Measurements from ENCODE around the gene AGBL1. TPM values are rescaled to one million over a fixed set of nuclear protein-coding genes. Genes with fewer than 3 reads are reported as not detected.

AGBL1 gene
- total and polyA plus RNA-seq, 7 donors = 0.96 to 34.8 (median 6.6) TPM

DNA sequence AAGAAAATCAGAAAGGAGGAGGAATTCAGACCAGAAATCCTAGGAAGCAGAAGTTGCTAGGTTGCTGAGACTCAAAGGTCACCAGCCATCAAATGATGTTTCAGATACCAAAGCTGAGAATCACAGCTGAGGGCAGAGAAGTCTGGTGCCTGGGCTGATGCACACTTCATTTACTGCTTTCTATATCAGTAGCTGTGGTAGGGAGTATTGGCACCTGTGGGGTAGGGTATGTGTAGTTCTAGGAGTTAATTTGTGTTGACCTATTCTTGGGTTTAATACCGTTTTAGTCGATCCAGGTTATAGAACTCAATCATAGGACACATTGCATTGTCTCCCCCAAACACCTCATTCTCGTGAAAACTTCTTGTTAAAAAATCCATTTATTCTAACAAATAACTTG, 529.6 kb downstream of the AGBL1 start:
- no peak overlapping the region for H3K4me3 ChIP-seq
- intact Hi-C loops (cut with DNase I) = loop anchor here in 1 of 2 donors (5.0 kb wide), 1 partner anchor 747 kb away; no protein-coding TSS in a partner anchor
- peak overlapping the region; percentile 58 for H3K27ac ChIP-seq
- DNase-seq (no peak), ATAC-seq (no peak)
- 86 to 94% (median 90%) methylated on average over 3 of the region's 3 CpGs for WGBS, 3 donors
- H3K27me3 ChIP-seq (ENCODE audit: insufficient read depth in 3 of 3, low read length in 2 of 3) = no peaks in the 10 kb centered on the region
- no peaks in the 10 kb centered on the region for H3K9me3 ChIP-seq
- H3K36me3 ChIP-seq (ENCODE audit: insufficient read depth in 1 of 2, low read depth in 1 of 2) = no peaks in the 10 kb centered on the region
- H3K4me1 ChIP-seq = peaks cover 29% of the 10 kb centered on the region
- TF ChIP-seq, protein P1, sequence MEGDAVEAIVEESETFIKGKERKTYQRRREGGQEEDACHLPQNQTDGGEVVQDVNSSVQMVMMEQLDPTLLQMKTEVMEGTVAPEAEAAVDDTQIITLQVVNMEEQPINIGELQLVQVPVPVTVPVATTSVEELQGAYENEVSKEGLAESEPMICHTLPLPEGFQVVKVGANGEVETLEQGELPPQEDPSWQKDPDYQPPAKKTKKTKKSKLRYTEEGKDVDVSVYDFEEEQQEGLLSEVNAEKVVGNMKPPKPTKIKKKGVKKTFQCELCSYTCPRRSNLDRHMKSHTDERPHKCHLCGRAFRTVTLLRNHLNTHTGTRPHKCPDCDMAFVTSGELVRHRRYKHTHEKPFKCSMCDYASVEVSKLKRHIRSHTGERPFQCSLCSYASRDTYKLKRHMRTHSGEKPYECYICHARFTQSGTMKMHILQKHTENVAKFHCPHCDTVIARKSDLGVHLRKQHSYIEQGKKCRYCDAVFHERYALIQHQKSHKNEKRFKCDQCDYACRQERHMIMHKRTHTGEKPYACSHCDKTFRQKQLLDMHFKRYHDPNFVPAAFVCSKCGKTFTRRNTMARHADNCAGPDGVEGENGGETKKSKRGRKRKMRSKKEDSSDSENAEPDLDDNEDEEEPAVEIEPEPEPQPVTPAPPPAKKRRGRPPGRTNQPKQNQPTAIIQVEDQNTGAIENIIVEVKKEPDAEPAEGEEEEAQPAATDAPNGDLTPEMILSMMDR (IDR thresholded peaks at IDR 0.05) = no peak

DNA sequence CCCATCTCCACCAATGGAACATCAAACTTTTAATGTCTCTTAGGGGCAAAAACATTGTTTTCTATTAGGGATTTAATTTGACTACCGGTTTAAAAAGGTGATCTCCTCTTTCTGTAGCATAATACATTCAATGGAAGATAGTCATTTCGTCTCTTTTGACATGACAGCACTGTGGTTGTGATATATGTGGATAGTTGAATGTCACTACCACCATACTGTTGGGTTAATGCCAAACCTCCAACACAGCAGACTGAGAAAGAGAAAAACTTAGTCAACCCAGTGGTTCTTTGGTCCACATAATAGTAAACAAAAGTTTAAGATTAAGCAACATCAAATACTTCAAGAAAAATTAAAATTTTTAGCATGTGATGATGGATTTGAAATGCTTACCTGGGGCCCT, 530.4 kb downstream of the AGBL1 start:
- Histone ChIP-seq H3K9me3 (no peaks in the 10 kb centered on the region), H3K4me1 (peaks cover 29% of the 10 kb centered on the region), H3K27me3 (ENCODE audit: insufficient read depth in 3 of 3, low read length in 2 of 3) (no peaks in the 10 kb centered on the region), H3K27ac (no peak overlapping the region), H3K4me3 (no peak overlapping the region), H3K36me3 (ENCODE audit: insufficient read depth in 1 of 2, low read depth in 1 of 2) (no peaks in the 10 kb centered on the region)
- ATAC-seq (no peak), DNase-seq (no peak)
- intact Hi-C loops (cut with DNase I) = no loop called here
- TF ChIP-seq, protein P1 (IDR thresholded peaks at IDR 0.05) = no peak
- 81 to 90% (median 88%) methylated on average over 2 of the region's 2 CpGs for WGBS, 3 donors

DNA sequence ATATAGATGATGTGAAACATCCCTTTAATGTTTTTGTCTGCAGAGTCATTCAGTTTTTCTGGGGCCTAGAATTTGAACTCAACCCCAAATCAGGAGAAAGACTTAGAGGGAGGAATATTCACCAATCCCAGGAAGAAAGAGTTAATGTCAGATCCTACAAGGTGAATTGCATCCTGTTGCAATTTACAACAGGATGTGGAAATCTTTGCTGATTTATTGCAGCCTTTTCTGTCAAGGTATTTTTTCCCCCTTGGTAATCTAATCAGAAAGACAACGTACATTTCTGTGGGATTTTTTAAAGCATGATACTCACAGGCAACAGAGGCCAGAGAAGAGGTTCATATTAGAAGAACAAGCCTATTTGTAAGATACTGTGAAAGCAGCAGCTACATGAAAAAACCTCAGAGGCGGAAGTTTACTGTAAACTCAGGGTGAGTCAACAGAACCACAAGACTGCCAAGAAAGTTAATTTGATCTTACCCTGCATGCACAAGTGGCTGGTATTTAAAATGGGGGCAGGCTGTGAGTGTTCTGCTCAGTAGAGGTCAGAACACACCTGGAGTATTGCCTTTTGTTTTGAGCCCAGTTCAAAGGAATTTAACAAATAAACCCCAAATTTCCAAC, 531.9 kb downstream of the AGBL1 start:
- Histone ChIP-seq H3K4me3 (no peak overlapping the region), H3K9me3 (no peaks in the 10 kb centered on the region), H3K27me3 (ENCODE audit: insufficient read depth in 3 of 3, low read length in 2 of 3) (no peaks in the 10 kb centered on the region), H3K4me1 (peaks cover 29% of the 10 kb centered on the region), H3K36me3 (ENCODE audit: insufficient read depth in 1 of 2, low read depth in 1 of 2) (no peaks in the 10 kb centered on the region), H3K27ac (peak overlapping the region; percentile 82)
- TF ChIP-seq, protein P1 (IDR thresholded peaks at IDR 0.05) = no peak
- peak; percentile 92 to 97 (median 95) for ATAC-seq
- no peak for DNase-seq
- WGBS, 3 donors = 13 to 27% (median 16%) methylated on average over 2 of the region's 2 CpGs
- intact Hi-C loops (cut with DNase I) = no loop called here

DNA sequence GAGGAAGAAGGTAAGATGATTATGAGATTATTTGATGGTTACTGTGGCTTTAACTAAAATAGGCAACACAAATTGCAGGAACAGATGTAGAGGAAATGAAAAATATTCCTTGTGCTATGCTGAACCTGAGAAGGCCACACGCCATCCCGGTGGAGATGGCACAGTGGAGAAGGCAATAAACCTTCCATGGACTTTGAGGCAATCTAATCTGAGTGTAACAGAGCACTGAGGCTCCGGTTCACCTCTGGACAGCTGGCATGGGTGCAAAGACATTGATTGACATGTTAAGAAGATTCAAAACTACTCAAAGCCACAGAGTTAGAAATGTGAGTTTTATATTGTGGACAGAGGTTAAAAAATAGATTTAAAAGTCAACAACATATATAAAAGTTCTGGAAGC, 535.7 kb downstream of the AGBL1 start:
- intact Hi-C loops (cut with DNase I) = no loop called here
- Histone ChIP-seq H3K27me3 (ENCODE audit: insufficient read depth in 3 of 3, low read length in 2 of 3) (no peaks in the 10 kb centered on the region), H3K36me3 (ENCODE audit: insufficient read depth in 1 of 2, low read depth in 1 of 2) (no peaks in the 10 kb centered on the region), H3K4me1 (peaks cover 19% of the 10 kb centered on the region), H3K27ac (no peak overlapping the region), H3K4me3 (no peak overlapping the region), H3K9me3 (no peaks in the 10 kb centered on the region)
- TF ChIP-seq, protein P1 (IDR thresholded peaks at IDR 0.05) = no peak
- DNase-seq (no peak), ATAC-seq (no peak)
- 35 to 59% (median 51%) methylated on average over 3 of the region's 3 CpGs for WGBS, 3 donors

DNA sequence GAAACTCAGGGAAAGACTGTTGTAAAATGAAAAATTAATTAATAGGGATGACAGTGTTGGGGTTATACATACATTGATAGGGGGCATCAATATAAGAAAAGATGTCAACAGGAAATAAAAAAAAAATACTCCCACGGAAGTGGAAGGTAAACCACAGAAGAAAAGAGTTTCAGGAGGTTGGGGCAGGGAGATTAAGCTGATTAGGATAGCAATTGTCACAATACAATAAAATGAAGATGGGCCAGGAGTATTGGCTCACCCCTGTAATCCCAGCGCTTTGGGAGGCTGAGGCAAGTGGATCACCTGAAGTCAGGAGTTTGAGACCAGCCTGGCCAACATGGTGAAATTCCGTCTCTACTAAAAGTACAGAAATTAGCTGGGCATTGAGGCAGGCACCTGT, 536.1 kb downstream of the AGBL1 start:
- H3K36me3 ChIP-seq (ENCODE audit: insufficient read depth in 1 of 2, low read depth in 1 of 2) = no peaks in the 10 kb centered on the region
- no peak overlapping the region for H3K27ac ChIP-seq
- H3K4me3 ChIP-seq = no peak overlapping the region
- H3K9me3 ChIP-seq = no peaks in the 10 kb centered on the region
- H3K4me1 ChIP-seq = peaks cover 15% of the 10 kb centered on the region
- no peak for DNase-seq
- H3K27me3 ChIP-seq (ENCODE audit: insufficient read depth in 3 of 3, low read length in 2 of 3) = no peaks in the 10 kb centered on the region
- TF ChIP-seq, protein P1 (IDR thresholded peaks at IDR 0.05) = no peak
- intact Hi-C loops (cut with DNase I) = no loop called here
- 78 to 89% (median 86%) methylated on average over 3 of the region's 3 CpGs for WGBS, 3 donors
- ATAC-seq = no peak

Data from psoas muscle (tissue), 8 donors.